ENCODE data around the gene COA8. TPM values are rescaled to one million over a fixed set of nuclear protein-coding genes. Genes with fewer than 3 reads are reported as not detected.

The COA8 gene
- polyA plus RNA-seq, 3 donors: 13.2 to 58.1 (median 52.3) TPM

GRCh38 chr14:103521951-103522563 lies 40.7 kb upstream of the COA8 start:
- H3K4me3 Mint-ChIP-seq: peak overlapping the region; percentile 75 to 83
- H3K4me1 ChIP-seq (ENCODE audit: control insufficient read depth in 1 of 2, insufficient read depth in 2 of 2, low read length in 2 of 2): peaks cover 28 to 53% of the 10 kb centered on the region in 2 donors
- H3K27ac ChIP-seq (ENCODE audit: low read depth in 1 of 2, low read length in 2 of 2): no peak overlapping the region
- peak overlapping the region; percentile 78 for H3K4me2 ChIP-seq (replicated peaks; ENCODE audit: extremely low read depth, low read length, poor library complexity, severe bottlenecking)
- H3K36me3 Mint-ChIP-seq: peaks cover 0 to 9% of the 10 kb centered on the region in 2 donors
- WGBS (ENCODE audit: insufficient coverage): under 1% methylated on average over 74 of the region's 74 CpGs
- peaks cover 41 to 55% (median 45%) of the 10 kb centered on the region in 3 donors for H3K27me3 Mint-ChIP-seq (ENCODE audit: low read depth in 3 of 3)
- H3K9me3 Mint-ChIP-seq: peaks cover 0 to 16% (median 6%) of the 10 kb centered on the region in 7 donors
- peak overlapping the region; percentile 72 for H2AFZ ChIP-seq (ENCODE audit: insufficient read depth, low read depth, low read length, poor library complexity, severe bottlenecking)
- peaks cover 6 to 9% of the 10 kb centered on the region in 2 donors for H3K9me3 ChIP-seq (replicated peaks in 1 of 2; ENCODE audit: control insufficient read depth in 1 of 2, insufficient read depth in 1 of 2, low read length in 2 of 2)
- H3K27ac Mint-ChIP-seq: no peak overlapping the region
- H3K9ac ChIP-seq (ENCODE audit: insufficient read depth, low read length, poor library complexity, severe bottlenecking): no peak overlapping the region
- H3K79me2 ChIP-seq (ENCODE audit: insufficient read depth, low read length): no peaks in the 10 kb centered on the region
- H3K4me3 ChIP-seq (replicated peaks in 1 of 3; ENCODE audit: low read depth in 2 of 3, low read length in 3 of 3): peak overlapping the region; percentile 17 to 69 (median 32)
- H3K36me3 ChIP-seq (replicated peaks in 1 of 2; ENCODE audit: control insufficient read depth in 1 of 2, insufficient read depth in 2 of 2, low read length in 2 of 2): no peaks in the 10 kb centered on the region
- intact Hi-C loops (cut with micrococcal nuclease): loop anchor here in 1 of 2 donors (5.0 to 10.0 kb wide), 2 partner anchors 40 to 187 kb away; partner anchors contain the start of genes BAG5, COA8 and EIF5
- no peak for DNase-seq
- H3K27me3 ChIP-seq (ENCODE audit: control insufficient read depth in 2 of 2, insufficient read depth in 2 of 2, low read length in 2 of 2): peaks cover 20 to 41% of the 10 kb centered on the region in 2 donors
- H3K4me1 Mint-ChIP-seq: peaks cover 29% of the 10 kb centered on the region
- TF ChIP-seq CTCF (IDR thresholded peaks at IDR 0.05): no peak
- peaks cover 18% of the 10 kb centered on the region for H4K20me1 ChIP-seq (ENCODE audit: insufficient read depth, low read length)

DNA sequence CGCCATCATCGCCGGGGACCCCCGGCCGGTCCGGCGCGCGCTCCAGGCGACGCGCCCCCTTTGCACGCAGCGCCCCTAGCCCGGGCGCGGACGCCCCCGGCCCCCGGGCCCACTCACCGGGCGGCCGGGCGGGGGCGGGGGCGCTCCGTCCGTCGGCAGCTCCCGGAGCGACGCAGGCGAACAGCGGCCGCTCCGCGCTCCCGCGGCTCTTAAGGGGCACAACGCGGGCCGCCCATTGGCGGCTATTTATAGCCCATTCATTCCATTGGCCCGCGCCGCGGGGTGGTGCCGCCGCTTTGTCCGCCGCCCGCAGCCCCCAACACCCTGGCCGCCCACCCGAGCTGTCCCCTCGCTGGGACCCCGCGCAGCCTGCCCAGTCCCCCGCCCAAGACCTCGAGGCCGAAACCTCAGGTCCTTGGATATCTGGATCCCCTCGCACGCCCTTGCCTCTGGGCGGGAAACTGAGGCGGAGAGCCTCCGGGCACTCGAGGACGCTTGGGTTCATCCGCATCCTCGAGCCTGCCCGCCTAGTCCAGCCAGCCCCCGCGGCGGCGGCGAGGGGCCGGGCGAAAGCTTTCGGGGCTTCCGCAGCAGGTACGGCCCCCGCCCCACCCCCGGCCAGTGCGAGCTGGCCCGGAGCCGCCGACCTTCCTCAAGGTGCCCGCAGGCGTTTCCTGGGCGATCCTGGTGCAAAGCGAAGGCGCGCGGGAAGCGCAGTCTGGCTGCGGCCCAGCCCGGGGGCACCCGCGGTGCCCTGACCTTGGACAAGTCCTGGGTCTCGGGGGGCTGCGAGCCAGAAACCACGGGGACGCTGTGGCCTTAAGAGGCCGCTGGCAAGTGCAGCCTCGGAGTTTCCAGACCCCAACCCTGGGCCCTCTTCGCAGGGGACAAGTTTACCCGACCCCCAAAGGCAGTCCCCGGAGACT lies 39.8 kb upstream of the COA8 start, which contains the start of gene CKB:
Gene CKB (minus strand): TSS at position 182 of the 926 bp plus-strand sequence. CDS start 337 bp downstream, outside the sequence.
- intact Hi-C loops (cut with micrococcal nuclease): loop anchor here in 1 of 2 donors (5.0 to 10.0 kb wide), 2 partner anchors 39 to 188 kb away; partner anchors contain the start of genes BAG5, COA8 and EIF5
- Mint-ChIP-seq H3K9me3 (peaks cover 0 to 16% (median 6%) of the 10 kb centered on the region in 7 donors), H3K36me3 (peaks cover 0 to 9% of the 10 kb centered on the region in 2 donors), H3K27me3 (ENCODE audit: low read depth in 3 of 3) (peaks cover 43 to 56% (median 45%) of the 10 kb centered on the region in 3 donors), H3K27ac (peak within 1 kb of the TSS in 1 of 7 donors; percentile 12), H3K4me3 (peak within 1 kb of the TSS; percentile 75 to 83), H3K4me1 (peaks cover 38% of the 10 kb centered on the region)
- peak in 1 of 3 donors; percentile 34 for DNase-seq
- peak within 1 kb of the TSS; percentile 17 to 69 (median 32) for H3K4me3 ChIP-seq (replicated peaks in 1 of 3; ENCODE audit: low read depth in 2 of 3, low read length in 3 of 3)
- H3K4me2 ChIP-seq (replicated peaks; ENCODE audit: extremely low read depth, low read length, poor library complexity, severe bottlenecking): peak within 1 kb of the TSS; percentile 78
- H3K79me2 ChIP-seq (ENCODE audit: insufficient read depth, low read length): no peaks in the 10 kb centered on the region
- H4K20me1 ChIP-seq (ENCODE audit: insufficient read depth, low read length): peaks cover 18% of the 10 kb centered on the region
- peaks cover 20 to 41% of the 10 kb centered on the region in 2 donors for H3K27me3 ChIP-seq (ENCODE audit: control insufficient read depth in 2 of 2, insufficient read depth in 2 of 2, low read length in 2 of 2)
- TF ChIP-seq CTCF (IDR thresholded peaks at IDR 0.05): no peak
- peaks cover 36 to 62% of the 10 kb centered on the region in 2 donors for H3K4me1 ChIP-seq (ENCODE audit: control insufficient read depth in 1 of 2, insufficient read depth in 2 of 2, low read length in 2 of 2)
- H3K9me3 ChIP-seq (replicated peaks in 1 of 2; ENCODE audit: control insufficient read depth in 1 of 2, insufficient read depth in 1 of 2, low read length in 2 of 2): peaks cover 6 to 9% of the 10 kb centered on the region in 2 donors
- no peak within 1 kb of the TSS for H3K27ac ChIP-seq (ENCODE audit: low read depth in 1 of 2, low read length in 2 of 2)
- H2AFZ ChIP-seq (ENCODE audit: insufficient read depth, low read depth, low read length, poor library complexity, severe bottlenecking): peak within 1 kb of the TSS; percentile 72
- 6% methylated on average over 104 of the region's 107 CpGs for WGBS (ENCODE audit: insufficient coverage)
- H3K9ac ChIP-seq (ENCODE audit: insufficient read depth, low read length, poor library complexity, severe bottlenecking): peak within 1 kb of the TSS; percentile 27
- no peaks in the 10 kb centered on the region for H3K36me3 ChIP-seq (replicated peaks in 1 of 2; ENCODE audit: control insufficient read depth in 1 of 2, insufficient read depth in 2 of 2, low read length in 2 of 2)
